Stimulated activated CD4-positive, alpha-beta T cell treated with anti-CD3 and anti-CD28 coated beads, Interleukin-12 subunit alpha, Interleukin-12 subunit beta, amount 100 ng/mL, for 48 hours (primary cell): Measurements from ENCODE around the gene DMXL2.
"Not testable (repeated sequence)": the region's sequence is repeated elsewhere in the genome, so short reads cannot be mapped to it uniquely, and the experiment has no call there.

Source experiments
- DNase-seq, 3 donors: peaks; one replicate each; pipeline ENCODE4 v3.0.0-alpha.2; 2020; ENCODE audit warnings: low read depth in 2 of 3, low spot score in 1 of 3

The DMXL2 gene

GRCh38 chr15:51577636-51578304, 44.8 kb downstream of the DMXL2 start:
- no peak for DNase-seq

DNA sequence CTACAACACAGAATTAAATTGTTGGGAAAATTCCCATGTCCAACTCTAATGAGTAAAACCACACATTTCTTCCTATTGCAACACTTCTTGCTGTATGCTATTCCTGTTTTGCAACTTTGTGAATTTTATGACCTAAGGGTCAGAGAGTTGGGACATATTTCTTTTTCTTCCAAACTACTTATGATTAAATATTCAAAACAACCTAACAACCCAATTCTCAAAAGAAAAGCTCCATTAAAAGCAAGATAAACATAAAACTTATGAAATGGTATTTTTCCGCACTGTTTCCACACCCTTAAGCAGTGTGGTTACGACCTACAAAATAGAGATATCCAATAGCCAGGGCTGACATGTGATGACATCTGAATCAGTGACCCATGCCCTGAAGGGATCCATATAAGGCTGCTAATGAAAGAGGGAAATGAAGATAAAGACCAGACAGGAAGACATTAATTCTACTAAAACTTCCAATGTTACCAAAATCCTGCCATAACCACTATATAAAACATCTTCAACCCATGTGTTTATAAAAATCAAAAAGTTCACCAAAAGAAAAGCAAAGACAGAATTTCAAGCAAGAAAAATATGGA, 45.6 kb downstream of the DMXL2 start:
- no peak for DNase-seq

- DNase-seq: no peak
Observed at GRCh38 chr15:51576286-51576850, 46.2 kb downstream of the DMXL2 start.

- DNase-seq: no peak
Observed at GRCh38 chr15:51575775-51576174, 46.8 kb downstream of the DMXL2 start.

GRCh38 chr15:51573352-51573751, 49.2 kb downstream of the DMXL2 start:
- DNase-seq: not testable (repeated sequence)

DNA sequence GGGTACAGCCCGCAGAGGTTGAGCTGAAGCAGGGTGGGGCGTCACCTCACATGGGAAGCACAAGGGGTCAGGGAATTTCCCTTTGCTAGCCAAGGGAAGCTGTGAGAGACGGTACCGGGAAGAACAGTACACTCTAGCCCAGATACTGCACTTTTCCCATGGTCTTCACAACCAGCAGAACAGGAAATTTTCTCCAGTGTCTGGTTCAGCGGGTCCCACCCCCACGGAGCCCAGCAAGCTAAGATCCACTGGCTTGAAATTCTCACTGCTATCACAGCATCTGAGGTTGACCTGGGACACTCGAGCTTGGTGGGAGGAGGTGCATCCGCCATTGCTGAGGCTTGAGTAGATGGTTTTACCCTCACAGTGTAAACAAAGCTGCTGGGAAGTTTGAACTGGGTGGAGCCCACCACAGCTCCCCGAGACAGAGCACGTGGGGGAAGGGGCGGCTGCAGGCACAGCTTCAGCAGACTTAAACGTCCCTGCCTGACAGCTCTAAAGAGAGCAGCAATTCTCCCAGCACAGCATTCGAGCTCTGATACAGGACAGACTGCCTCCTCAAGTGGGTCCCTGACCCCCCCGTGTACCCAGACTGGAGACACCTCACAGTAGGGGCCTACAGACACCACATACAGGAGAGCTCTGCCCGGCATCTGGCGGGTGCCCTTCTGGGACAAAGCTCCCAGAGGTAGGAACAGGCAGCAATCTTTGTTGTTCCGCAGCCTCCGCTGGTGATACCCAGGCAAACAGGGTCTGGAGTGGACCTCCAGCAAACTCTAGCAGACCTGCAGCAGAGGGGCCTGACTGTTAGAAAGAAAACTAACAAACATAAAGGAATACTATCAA, 53.4 kb downstream of the DMXL2 start:
- DNase-seq: not testable (repeated sequence)

GRCh38 chr15:51561271-51561670, 61.3 kb downstream of the DMXL2 start:
- no peak for DNase-seq

DNA sequence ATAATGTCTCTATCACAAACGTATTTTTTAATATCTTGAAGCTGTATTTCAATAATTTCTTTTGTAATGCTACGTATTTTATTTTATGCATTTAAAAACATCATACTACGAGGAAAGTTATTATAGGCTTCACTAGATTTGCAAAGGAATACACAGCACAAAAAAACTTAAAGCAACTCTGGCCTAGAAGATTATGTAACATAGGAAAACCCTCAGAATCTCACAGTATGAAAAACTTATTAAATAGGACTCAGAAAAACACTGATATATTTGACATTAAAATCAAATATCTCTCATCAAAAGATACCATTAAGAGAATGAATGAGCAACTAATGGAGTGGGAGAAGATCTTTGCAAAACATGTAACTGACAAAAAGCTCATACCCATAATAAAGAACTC, 63.7 kb downstream of the DMXL2 start:
- DNase-seq: no peak

- no peak for DNase-seq
Observed at GRCh38 chr15:51558411-51558810, 64.2 kb downstream of the DMXL2 start.

DNA sequence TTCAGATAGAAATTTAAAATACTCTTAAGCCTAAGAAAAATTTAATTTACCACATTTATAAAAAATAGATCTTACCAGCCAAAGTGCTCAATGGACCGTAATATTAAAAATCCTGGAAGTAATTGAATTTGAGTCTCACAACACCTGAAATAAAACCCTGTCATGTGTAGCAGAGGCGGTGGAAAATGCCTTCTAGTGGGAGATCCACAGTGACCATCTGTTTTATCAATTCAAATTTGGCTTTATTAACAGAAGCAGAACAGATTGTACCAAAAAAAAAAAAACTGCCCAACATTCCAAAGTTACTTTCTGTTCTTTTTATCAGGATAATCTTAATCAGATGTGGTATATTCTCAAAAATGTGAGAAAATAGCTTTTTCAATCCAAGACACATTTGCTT, 71.7 kb downstream of the DMXL2 start:
- DNase-seq: no peak

DNA sequence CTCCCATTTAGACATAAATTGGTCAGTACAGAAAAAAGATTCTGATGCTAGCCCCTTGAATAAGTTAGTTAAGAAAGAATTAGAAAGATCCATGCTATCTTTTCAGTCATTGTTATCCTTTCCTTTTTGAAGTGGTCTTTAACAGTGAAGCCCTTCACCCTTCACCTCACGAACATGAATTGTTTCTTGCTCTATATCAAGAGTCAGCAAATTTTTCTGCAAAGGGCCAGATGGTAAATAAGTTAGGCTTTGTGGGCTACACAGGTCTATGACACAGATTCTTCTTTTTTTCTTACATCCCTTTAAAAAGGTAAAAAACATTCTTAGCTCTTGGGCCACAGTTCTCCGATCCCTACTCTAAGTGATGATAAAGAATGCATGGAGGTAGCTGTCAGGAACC, 74.9 kb downstream of the DMXL2 start:
- no peak for DNase-seq

- no peak for DNase-seq
Observed at GRCh38 chr15:51536965-51537574, 85.5 kb downstream of the DMXL2 start.

GRCh38 chr15:51533672-51534398, 88.7 kb downstream of the DMXL2 start:
- DNase-seq: no peak

GRCh38 chr15:51526955-51527354, 95.6 kb downstream of the DMXL2 start:
- DNase-seq: no peak

- DNase-seq: no peak
Observed at GRCh38 chr15:51524376-51524775, 98.2 kb downstream of the DMXL2 start.

DNA sequence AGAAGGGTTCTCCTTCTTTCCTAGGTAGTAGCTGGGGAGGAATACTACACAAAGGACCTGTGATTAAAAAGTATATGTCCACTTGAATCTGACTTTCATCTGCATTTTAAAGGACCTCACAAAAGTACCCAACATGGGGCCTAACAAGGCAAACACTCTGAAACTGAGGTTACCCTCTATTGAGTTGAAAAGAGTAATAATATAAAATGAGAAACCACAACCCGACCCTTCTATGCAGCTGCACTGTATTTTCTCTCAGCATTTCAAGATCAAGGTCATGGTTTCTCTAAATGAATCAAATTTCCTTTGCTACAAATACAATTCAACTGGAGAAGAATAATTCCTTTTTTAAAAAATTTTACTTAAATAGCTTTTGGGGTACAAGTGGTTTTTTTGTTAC, 106.3 kb downstream of the DMXL2 start:
- DNase-seq: no peak

DNA sequence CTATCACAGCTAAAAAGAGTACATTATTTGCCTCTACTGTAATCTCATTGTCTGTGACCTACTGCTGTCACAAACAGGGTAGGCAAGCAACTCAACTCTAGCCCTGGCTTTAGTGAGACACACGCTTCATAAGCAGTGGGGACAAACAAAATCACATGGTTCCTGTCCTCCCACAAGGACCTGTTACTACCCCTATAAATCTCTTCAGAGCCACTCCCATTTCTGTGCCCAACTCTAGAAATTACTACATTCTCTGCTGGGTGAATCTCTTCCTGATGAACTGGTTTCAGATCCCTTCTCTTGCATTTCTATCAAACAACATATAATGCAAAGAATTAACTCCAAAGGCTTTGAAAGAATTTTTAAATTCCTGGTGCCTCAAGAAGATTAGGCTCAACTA, 117.3 kb downstream of the DMXL2 start:
- no peak for DNase-seq

- DNase-seq: no peak
Observed at GRCh38 chr15:51503003-51503402, 119.6 kb downstream of the DMXL2 start.

GRCh38 chr15:51499379-51499976, 123.1 kb downstream of the DMXL2 start:
- no peak for DNase-seq

GRCh38 chr15:51497806-51498205, 124.8 kb downstream of the DMXL2 start:
- no peak for DNase-seq
